ENCODE measurements around the gene RETN.

Gene RETN

DNA sequence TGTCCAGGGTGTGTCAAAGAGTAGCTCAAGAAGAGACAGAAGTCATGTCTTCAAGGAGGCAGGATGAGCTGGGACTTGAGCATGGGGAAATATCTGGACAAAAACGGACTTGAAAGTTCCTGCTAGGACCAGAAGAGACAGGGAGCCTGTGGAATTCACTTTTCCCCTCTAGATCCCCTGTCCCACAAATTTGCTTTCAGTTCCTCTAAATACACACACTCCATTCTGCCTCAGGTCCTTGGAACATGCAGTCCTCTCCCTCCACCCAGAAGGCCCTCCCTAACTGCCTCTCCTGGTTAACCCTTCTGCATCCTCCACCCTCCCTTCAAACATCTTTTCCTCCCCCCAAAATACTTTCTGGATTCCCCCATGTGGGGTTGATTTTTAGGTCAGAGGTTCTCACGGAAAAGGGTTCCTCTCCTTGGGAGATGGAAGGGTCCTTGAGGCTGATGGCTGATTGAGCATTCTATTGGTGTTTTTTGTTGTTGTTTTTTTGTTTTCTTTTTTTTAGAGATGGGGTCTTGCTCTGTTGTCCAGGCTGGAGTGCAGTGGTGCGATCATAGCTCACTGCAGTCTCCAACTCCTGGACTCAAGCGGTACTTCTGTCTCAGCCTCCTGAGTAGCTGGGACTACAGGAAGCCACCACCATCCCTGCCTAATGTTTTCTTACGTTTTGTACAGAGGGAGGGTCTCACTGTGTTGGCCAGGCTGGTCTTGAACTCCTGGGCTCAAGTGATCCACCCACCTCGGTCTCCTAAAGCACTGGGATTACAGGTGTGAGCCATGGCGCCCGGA, 6.9 kb upstream of the RETN start:
- Mint-ChIP-seq H3K27me3 (peaks cover 5% of the 10 kb centered on the region), H3K9me3 (no peaks in the 10 kb centered on the region), H3K27ac (no peak overlapping the region), H3K4me1 (peaks cover 4% of the 10 kb centered on the region), H3K4me3 (no peak overlapping the region), H3K36me3 (no peaks in the 10 kb centered on the region)
- DNase-seq (ENCODE audit: low spot score in 2 of 2) (no peak), ATAC-seq (ENCODE audit: low read depth) (no peak)

DNA sequence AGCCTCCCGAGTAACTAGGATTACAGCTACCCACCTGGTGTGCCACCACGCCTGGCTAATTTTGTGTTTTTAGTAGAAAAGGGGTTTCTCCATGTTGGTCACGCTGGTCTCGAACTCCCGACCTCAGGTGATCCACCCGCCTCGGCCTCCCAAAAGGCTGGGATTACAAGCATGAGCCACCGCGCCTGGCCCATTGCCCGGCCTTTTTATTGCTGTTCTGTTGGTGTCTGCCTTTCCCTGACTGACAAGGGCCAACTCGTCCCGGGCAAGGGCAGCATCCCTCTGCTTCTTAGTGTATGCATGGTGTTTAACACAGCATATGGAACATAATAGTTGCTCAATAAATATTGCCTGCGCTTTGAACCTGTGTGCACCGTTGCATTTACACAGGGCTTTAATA, 6.2 kb upstream of the RETN start:
- H3K4me1 Mint-ChIP-seq, result peaks cover 4% of the 10 kb centered on the region
- no peak overlapping the region for H3K4me3 Mint-ChIP-seq
- no peak for ATAC-seq (ENCODE audit: low read depth)
- no peak for DNase-seq (ENCODE audit: low spot score in 2 of 2)
- H3K27me3 Mint-ChIP-seq, result peaks cover 7% of the 10 kb centered on the region
- no peaks in the 10 kb centered on the region for H3K36me3 Mint-ChIP-seq
- H3K9me3 Mint-ChIP-seq, result no peaks in the 10 kb centered on the region
- H3K27ac Mint-ChIP-seq, result no peak overlapping the region

DNA sequence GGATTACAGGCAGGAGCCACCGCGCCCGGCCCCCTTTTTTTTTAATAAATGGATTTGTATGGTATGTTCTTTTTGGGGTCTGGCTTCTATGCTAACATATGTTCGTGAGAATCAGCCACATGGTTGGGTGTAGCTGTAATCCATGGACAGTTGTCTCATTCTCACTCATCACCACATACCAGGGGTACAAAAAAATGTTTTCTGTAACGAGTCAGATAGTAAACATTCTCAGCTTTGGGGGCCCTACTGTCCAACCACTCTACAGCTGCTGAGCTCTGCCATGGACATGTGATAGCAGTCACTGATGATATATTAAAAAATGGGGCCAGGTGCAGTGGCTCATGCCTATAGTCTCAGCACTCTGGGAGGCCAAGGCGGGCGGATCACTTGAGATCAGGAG, 5.1 kb upstream of the RETN start:
- H3K4me1 Mint-ChIP-seq, result no peaks in the 10 kb centered on the region
- DNase-seq (ENCODE audit: low spot score in 2 of 2), result no peak
- ATAC-seq (ENCODE audit: low read depth), result no peak

DNA sequence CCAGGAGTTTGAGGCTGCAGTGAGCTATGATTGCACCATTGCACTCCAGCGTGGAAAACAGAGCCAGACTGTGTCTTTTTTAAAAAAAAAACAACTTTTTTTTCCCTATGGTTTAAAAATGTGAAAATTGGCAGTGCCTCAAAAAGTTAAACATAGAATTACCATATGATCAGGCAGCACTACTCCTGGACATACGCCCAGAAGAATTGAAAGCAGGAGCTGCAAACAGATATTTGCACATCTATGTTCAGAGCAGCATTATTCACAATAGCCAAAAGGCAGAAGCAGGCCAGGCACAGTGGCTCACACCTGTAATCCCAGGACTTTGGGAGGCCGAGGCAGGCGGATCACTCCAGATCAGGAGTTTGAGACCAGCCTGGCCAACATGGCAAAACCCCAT, 3.8 kb upstream of the RETN start:
- no peak overlapping the region for H3K4me3 Mint-ChIP-seq
- H3K27me3 Mint-ChIP-seq, result peaks cover 13% of the 10 kb centered on the region
- H3K4me1 Mint-ChIP-seq, result peaks cover 4% of the 10 kb centered on the region
- ATAC-seq (ENCODE audit: low read depth) (no peak), DNase-seq (ENCODE audit: low spot score in 2 of 2) (no peak)
- no peaks in the 10 kb centered on the region for H3K36me3 Mint-ChIP-seq
- no peak overlapping the region for H3K27ac Mint-ChIP-seq
- no peaks in the 10 kb centered on the region for H3K9me3 Mint-ChIP-seq

More for the DNA sequence above, 5.1 kb upstream of the RETN start:
- H3K36me3 Mint-ChIP-seq, result no peaks in the 10 kb centered on the region
- H3K27ac Mint-ChIP-seq, result no peak overlapping the region
- no peak overlapping the region for H3K4me3 Mint-ChIP-seq
- peaks cover 7% of the 10 kb centered on the region for H3K27me3 Mint-ChIP-seq
- no peaks in the 10 kb centered on the region for H3K9me3 Mint-ChIP-seq

DNA sequence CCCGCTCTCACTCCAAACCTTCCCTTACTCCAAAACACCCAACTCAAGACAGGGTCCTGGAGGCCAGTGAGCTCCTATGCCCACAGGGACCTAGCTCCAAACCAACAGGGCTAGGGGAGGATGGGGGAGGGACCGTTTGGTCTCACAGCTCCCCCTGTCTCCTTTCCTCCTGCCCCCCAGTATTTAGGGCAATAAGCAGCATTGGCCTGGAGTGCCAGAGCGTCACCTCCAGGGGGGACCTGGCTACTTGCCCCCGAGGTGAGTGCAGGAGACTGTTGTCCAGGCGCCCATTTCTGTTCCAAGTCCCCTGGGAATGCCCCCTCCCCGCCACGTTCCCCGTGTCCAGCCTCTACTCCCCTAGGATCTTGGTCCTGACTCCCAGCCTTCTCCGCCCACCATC, 792 bp downstream of the RETN start:
- Mint-ChIP-seq H3K4me3 (no peak overlapping the region), H3K27ac (no peak overlapping the region), H3K27me3 (peaks cover 32% of the 10 kb centered on the region), H3K36me3 (no peaks in the 10 kb centered on the region), H3K4me1 (peaks cover 14% of the 10 kb centered on the region), H3K9me3 (peaks cover 2% of the 10 kb centered on the region)
- ATAC-seq (ENCODE audit: low read depth), result no peak
- no peak for DNase-seq (ENCODE audit: low spot score in 2 of 2)

DNA sequence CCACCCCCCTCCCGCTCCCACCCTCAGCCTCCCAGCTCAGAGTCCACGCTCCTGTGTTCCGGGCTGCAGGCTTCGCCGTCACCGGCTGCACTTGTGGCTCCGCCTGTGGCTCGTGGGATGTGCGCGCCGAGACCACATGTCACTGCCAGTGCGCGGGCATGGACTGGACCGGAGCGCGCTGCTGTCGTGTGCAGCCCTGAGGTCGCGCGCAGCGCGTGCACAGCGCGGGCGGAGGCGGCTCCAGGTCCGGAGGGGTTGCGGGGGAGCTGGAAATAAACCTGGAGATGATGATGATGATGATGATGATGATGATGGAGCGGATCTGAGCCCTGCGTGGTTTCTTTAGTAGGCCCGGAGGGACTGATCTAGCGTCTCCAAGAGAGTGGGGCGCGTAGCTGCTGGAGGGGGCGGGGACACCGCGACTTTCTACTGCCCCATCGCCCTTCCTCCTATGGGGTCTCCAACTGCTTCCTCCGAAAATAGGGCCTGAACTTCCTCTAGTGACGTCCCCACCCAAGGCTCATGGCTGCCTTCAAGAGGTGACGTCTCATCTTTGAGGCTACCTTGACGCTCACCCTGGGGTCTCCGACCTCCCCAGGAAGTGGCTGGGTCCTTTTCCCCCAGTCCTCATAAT, 1.4 kb downstream of the RETN start:
- DNase-seq (ENCODE audit: low spot score in 2 of 2) (no peak), ATAC-seq (ENCODE audit: low read depth) (peak; percentile 67)
- Mint-ChIP-seq H3K4me1 (peaks cover 14% of the 10 kb centered on the region), H3K27ac (no peak overlapping the region), H3K9me3 (peaks cover 2% of the 10 kb centered on the region), H3K36me3 (no peaks in the 10 kb centered on the region), H3K27me3 (peaks cover 32% of the 10 kb centered on the region), H3K4me3 (peak overlapping the region; percentile 72)

DNA sequence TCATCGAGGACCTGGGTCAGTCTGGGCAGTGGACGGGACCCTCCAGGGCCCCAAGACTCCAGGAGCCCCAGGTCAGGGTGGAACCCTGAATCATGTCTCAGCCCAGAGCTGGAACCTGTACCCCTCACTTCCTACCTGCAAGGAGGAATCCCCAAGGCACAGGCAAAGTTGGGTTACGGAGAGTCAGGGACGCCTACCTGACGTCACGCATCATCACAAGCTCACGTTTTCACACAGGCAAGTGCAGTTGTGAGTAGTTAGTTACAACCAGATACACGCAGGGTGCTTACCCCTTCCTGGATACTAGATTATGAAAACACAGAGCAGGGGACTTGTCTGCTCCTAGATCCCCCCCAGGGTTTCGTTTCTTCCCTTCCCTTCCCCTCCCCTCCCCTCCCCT, 1.9 kb downstream of the RETN start:
- ATAC-seq (ENCODE audit: low read depth), result peak; percentile 40
- Mint-ChIP-seq H3K4me3 (peak overlapping the region; percentile 72), H3K27ac (no peak overlapping the region), H3K4me1 (peaks cover 16% of the 10 kb centered on the region), H3K27me3 (peaks cover 32% of the 10 kb centered on the region), H3K36me3 (no peaks in the 10 kb centered on the region), H3K9me3 (peaks cover 2% of the 10 kb centered on the region)
- no peak for DNase-seq (ENCODE audit: low spot score in 2 of 2)

DNA sequence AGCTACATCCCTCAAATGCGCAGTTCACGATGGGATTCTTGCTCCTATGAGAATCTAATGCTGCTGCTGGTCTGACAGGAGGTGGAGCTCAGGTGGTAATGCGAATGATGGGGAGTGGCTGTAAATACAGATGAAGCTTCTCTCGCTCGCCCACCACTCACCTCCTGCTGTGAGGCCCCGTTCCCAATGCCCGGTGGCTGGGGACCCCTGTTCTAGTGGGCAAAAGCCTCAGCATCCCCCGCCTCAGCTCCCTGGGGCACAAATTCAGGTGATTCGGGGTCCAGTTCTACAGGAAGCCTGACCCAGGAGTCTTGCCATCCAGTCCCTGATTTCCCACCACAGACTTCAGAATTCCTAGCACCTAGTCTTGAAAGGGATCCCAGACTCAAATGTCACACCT, 3.7 kb downstream of the RETN start:
- Mint-ChIP-seq H3K4me1 (peaks cover 30% of the 10 kb centered on the region), H3K36me3 (no peaks in the 10 kb centered on the region), H3K4me3 (no peak overlapping the region), H3K27ac (no peak overlapping the region), H3K9me3 (peaks cover 2% of the 10 kb centered on the region), H3K27me3 (peaks cover 34% of the 10 kb centered on the region)
- DNase-seq (ENCODE audit: low spot score in 2 of 2) (no peak), ATAC-seq (ENCODE audit: low read depth) (no peak)

DNA sequence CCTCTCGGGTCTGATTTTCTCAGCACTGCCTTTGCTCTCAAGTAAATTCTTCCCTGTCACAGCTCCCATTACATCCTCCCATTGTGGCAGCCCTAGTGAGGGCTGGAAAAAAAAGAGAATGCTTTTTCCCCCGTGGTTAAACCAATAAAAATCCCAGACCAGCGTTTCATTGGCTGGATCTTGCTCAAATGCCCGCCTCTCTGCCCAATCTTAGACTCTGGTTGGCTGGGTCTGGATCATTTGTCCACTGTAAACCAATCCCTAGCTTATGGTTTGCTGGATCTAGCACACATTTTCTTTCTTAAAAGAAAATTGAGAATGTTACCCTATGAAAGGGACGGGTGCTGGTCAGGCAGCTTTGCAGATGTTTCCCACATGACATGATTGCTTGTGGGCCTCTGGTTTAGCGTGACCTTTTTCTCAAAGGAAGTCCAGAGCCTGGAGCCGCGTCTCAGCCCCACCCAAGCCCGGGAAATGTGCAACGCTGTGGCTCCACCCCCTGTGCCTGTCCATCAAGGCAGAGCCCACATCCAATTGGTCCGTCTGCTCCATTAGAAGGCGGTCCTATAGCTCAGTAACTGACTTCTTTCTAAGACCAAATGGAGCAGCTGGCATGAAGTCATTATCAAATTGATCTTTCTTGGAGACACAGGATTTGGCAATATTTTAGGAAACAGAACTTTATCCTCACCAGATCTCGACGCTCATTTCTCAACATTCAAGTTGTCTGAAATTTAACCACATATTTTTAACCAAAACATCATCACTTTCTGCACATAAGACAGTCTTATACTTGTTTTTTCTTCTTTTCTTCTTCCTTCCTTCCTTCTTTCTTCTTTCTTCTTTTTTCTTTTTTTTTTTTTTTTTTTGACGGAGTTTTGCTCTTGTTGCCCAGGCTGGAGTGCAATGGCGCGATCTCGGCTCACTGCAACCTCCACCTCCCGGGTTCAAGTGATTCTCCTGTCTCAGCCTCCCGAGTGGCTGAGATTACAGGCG, 5.5 kb downstream of the RETN start:
- no peak overlapping the region for H3K27ac Mint-ChIP-seq

DNA sequence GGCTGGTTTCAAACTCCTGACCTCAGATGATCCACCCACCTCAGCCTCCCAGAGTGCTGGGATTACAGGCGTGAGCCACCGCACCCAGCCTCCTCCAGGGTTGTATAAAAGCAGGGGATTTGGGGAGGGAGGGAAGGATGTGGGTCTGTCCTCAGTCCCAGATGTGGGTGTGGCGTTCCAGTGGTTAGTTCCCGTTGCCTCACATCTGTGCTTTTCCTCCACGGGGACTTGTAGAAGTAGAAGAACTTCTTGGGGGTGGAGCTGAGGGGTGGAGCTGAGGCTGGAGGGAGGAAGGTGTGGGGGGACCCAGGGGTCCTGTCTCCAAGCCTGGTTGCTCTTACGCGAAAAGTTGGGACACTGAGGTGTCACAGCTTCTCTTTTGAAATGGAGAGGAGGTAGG, 7.5 kb downstream of the RETN start:
- Mint-ChIP-seq H3K4me1 (peaks cover 36% of the 10 kb centered on the region), H3K36me3 (no peaks in the 10 kb centered on the region), H3K27me3 (peaks cover 28% of the 10 kb centered on the region), H3K27ac (peak overlapping the region; percentile 12), H3K4me3 (peak overlapping the region; percentile 65), H3K9me3 (peaks cover 2% of the 10 kb centered on the region)
- ATAC-seq (ENCODE audit: low read depth), result no peak
- no peak for DNase-seq (ENCODE audit: low spot score in 2 of 2)

More for the DNA sequence above, 5.5 kb downstream of the RETN start:
- ATAC-seq (ENCODE audit: low read depth), result no peak
- DNase-seq (ENCODE audit: low spot score in 2 of 2), result no peak
- Mint-ChIP-seq H3K4me1 (peaks cover 39% of the 10 kb centered on the region), H3K9me3 (peaks cover 2% of the 10 kb centered on the region), H3K27me3 (peaks cover 40% of the 10 kb centered on the region), H3K4me3 (no peak overlapping the region), H3K36me3 (no peaks in the 10 kb centered on the region)

DNA sequence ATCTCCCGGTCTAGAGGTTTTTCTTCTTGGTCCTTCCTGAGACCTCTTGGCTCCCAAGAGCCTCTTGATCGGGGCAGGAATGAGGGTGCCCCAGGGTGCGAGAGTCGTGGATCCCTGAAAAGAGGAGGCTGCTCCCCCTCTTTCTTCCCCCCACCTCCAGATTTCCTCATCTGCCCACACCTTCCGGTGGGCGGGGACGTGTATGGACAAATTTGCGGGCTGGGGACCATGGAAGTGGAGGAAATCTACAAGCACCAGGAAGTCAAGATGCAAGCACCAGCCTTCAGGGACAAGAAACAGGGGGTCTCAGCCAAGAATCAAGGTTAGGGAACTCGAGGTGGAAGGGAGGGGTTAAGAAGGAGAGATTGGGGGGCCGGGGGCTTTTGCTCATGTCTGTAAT, 8.0 kb downstream of the RETN start, which contains the start of gene MCEMP1:
TSS of gene MCEMP1 (plus strand) at position 237 of the 400 bp plus-strand sequence. CDS start at position 268, 31 bp downstream.
- DNase-seq (ENCODE audit: low spot score in 2 of 2) (no peak), ATAC-seq (ENCODE audit: low read depth) (no peak)
- H3K4me3 Mint-ChIP-seq, result peak within 1 kb of the TSS; percentile 65
- peaks cover 25% of the 10 kb centered on the region for H3K27me3 Mint-ChIP-seq
- H3K9me3 Mint-ChIP-seq, result peaks cover 2% of the 10 kb centered on the region
- peaks cover 3% of the 10 kb centered on the region for H3K36me3 Mint-ChIP-seq
- peaks cover 40% of the 10 kb centered on the region for H3K4me1 Mint-ChIP-seq
- H3K27ac Mint-ChIP-seq, result peak within 1 kb of the TSS; percentile 12

DNA sequence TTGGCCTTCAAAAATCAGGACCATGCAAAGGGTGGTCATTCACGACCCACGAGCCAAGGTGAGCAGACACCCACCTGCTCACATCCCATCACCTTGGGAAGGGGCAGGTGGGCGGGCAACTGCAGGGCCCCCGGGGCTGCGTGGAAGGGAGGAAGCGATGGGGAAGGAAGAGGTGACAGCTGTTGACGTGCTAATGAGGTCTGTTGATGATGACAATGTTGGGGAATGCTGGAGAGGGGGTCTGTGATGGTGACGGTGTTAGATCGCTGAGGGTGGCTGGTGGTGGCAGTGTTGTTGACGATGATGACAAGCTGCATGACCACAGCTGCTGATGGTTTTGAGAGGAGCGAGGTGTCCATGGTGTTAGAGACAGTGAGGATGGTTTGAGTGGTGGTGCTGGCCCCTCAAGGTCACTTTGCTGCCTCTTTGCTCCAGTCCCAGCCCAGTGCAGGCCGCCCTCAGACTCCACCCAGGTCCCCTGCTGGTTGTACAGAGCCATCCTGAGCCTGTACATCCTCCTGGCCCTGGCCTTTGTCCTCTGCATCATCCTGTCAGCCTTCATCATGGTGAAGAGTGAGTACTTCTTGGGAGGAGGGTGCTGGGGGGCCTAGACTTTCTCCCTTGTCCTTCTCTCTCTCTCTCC, 8.9 kb downstream of the RETN start:
- Mint-ChIP-seq H3K36me3 (peaks cover 7% of the 10 kb centered on the region), H3K4me3 (no peak overlapping the region), H3K27ac (no peak overlapping the region), H3K9me3 (peaks cover 2% of the 10 kb centered on the region), H3K4me1 (peaks cover 45% of the 10 kb centered on the region), H3K27me3 (peaks cover 24% of the 10 kb centered on the region)
- no peak for ATAC-seq (ENCODE audit: low read depth)
- no peak for DNase-seq (ENCODE audit: low spot score in 2 of 2)

DNA sequence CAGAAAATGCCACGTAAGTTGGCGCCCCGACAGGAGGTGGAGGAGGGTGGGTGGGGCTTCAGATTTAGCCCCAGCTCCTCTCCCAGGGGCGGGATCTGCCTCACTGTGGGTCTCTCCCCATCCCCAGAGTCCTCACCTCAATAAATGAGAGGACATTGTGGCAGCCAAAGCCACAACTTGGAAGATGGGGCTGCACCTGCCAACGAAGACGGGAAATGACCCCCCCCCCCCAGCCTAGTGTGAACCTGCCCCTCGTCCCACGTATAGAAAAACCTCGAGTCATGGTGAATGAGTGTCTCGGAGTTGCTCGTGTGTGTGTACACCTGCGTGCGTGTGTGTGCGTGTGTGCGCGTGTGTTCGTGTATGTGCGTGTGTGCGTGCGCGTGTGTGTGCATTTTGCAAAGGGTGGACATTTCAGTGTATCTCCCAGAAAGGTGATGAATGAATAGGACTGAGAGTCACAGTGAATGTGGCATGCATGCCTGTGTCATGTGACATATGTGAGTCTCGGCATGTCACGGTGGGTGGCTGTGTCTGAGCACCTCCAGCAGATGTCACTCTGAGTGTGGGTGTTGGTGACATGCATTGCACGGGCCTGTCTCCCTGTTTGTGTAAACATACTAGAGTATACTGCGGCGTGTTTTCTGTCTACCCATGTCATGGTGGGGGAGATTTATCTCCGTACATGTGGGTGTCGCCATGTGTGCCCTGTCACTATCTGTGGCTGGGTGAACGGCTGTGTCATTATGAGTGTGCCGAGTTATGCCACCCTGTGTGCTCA, 10.3 kb downstream of the RETN start:
- peak overlapping the region; percentile 87 for H3K27ac Mint-ChIP-seq
- peaks cover 19% of the 10 kb centered on the region for H3K27me3 Mint-ChIP-seq
- H3K36me3 Mint-ChIP-seq, result peaks cover 9% of the 10 kb centered on the region
- peak; percentile 68 to 76 for DNase-seq (ENCODE audit: low spot score in 2 of 2)
- peaks cover 46% of the 10 kb centered on the region for H3K4me1 Mint-ChIP-seq
- H3K4me3 Mint-ChIP-seq, result peak overlapping the region; percentile 75
- H3K9me3 Mint-ChIP-seq, result no peaks in the 10 kb centered on the region
- peak; percentile 83 for ATAC-seq (ENCODE audit: low read depth)

Data from memory B cell (primary cell).